Activated CD4-positive, alpha-beta T cell treated with anti-CD3 and anti-CD28 coated beads, Interleukin-2, amount 50 U/mL, for 1 hour (primary cell): Measurements from ENCODE around the gene RNF141.

Source experiments
- DNase-seq: peaks from one replicate; pipeline ENCODE4 v3.0.0-alpha.2; 2020

RNF141 gene

DNA sequence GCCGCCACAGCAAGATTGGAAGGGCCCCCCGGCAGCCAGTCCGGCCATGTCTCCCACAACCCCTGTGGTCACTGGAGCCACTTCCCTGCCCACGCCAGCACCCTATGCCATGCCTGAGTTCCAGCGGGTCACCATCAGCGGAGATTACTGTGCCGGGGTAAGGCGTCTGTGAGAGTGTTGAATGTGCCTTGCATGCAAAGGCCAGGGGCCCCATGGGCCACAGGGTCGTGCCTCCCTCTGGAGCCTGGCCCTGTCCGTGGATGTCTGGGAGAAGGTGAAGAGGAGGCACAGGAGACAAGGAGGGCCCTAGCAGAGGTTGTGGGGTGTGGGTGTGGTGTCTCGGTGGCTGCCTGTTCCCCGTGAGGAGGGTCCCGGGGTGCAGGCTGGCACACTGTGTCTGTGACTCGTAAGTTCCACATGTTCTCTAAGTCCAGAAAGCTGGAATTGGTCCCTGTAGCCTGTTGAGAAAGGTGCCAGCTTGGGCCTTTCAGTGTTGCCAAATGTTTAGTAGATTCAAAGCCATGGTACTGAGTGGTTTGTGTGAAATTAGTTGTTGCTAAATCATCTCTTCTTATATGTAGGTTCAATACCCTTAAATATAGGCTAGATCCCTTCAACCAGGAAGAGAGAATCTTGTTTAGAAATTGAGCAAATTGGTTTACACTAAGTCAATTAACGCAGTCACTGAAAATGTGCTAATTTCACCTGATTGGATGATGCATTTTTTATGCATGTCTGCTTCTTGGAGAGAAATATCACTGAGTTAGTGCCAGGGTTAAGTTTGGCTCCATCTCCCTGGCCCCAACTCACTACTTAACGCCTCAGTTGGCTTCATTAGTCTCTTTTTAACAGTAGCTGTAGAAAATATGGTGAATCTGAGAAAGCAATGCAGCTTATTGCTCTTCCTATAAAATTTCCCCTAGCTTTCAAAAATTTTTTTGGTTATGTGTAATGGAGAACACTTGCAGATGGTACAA is 62.1 kb downstream of the RNF141 start:
- DNase-seq = no peak

DNA sequence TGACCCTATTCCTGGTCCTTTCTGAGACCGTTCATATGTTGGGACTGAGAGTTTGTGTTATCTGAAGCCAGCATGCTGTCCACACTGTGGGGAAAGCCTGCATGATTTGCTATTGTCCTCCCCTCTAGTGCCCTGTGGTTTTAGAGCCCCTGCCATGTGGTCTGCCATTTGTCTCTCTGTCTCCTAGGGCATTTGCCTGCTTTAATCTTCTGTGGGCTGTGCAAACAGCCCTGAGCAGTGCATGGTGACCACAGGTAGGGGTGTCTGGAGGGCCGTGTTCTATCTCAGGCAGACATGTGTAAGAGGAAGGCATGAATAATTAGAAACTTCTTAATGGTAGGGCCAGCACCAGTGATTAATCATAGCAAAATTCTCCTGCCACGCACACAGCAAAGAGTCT is 62.9 kb downstream of the RNF141 start:
- no peak for DNase-seq

DNA sequence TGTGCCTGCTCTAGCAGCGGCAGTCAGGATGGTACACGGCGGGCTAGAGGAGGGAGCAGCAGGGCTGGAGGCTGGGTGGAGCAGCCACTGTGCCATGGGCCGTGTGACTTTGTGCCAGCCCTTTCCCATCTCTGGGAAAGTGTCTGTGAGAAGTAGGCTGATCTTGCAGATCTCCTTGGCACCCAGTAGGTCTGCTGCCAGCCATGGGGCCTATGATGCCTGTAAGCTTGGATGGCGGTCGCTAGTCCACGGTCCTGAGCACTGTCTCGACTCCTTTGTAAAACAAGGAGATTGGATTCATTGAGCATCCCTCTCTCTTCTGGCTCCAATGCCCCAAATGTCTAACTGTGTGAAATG is 63.3 kb downstream of the RNF141 start:
- no peak for DNase-seq

DNA sequence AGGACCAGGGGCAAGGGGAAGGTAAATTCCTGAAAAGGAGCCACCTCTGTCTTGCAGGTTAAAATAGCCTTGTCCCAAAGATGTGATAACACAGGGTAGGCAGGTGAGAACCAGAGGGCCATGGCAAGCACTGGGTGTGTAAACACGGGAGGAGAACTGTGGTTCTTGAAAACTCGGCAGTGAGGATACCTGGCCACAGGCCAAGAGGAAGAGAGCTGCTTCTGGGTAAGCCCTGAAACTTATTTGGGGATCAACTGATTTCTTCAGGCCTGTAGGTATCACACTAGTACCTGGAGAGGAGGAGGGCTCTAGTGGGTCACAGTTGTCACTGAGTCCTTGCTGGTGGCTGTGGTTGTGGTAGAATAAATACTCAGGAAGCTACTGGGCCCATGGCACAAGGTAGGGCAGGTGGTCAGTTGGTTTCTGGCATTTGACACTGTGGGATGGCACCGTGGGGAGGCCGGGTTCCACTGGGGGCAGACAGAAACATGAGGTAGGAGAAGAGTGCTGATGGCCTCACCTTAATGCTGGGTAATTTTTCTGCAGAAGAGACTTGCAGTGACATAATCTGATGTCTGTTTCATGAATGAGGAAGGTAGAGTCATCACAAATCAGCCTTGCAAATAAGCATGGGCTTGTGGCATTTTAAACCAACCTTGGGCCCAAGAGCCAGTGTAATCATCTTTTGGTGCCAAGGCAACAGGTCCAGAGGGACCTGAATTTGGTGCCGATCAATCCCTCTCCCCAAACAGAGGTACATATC is 63.9 kb downstream of the RNF141 start:
- DNase-seq = no peak

DNA sequence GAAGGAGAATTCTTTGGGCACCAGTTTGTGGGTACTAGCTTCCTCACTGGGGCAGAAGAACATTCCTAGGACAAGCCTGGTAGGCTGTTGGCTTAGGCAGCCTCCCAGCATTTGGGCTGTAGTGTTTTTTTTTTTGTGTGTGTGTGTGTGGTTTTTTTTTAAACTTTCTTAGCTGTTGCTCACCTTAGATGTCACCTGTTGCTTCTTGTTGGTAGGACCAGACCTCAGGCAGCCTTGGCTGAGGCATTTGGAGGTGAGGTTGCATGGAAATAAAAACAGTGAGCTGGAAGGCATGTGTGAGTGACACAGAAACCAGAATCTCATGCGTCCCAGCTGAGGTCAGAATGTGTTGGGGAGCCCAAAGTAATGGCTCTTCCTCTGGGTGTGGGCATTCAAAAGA is 64.6 kb downstream of the RNF141 start:
- no peak for DNase-seq

DNA sequence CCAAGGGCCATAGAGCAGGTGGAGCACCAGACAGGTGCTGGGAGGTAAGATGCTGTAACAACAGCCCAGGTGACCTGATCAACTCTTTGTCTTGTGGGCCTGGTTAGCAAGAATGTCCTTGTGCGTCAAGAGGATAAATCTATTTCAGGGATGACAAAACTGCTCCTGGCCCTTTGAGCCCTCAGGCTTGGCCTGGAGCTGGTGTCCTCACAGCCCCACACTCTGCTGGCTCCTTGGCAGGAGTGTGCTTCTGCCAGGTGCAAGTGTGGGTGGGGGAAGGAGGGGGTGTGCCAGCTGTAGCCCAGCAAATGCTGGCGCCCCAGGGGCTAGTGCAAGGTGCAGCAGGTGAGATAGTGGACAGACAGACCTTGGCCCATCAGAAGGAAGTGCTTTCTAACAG is 66.4 kb downstream of the RNF141 start:
- no peak for DNase-seq

DNA sequence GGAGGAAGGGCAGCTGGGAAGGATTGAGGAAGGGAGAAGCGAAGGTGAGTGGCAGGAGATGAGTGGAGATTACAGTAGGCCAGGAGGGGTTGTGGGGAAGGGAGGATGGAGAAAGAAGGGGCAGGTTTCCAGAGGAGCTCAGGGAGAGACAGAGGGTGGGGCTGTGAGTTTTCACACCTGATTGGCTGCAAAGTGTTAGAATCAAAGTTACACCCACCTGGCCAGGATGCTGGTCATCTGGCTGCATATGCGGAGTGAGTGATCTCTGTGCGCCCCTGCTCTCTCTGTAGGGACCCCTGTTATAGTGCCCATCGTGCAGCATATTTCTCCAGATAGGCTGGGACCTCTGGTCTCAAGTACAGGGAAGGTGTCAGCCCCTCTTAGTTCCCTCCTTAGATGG is 67.6 kb downstream of the RNF141 start:
- DNase-seq = no peak

DNA sequence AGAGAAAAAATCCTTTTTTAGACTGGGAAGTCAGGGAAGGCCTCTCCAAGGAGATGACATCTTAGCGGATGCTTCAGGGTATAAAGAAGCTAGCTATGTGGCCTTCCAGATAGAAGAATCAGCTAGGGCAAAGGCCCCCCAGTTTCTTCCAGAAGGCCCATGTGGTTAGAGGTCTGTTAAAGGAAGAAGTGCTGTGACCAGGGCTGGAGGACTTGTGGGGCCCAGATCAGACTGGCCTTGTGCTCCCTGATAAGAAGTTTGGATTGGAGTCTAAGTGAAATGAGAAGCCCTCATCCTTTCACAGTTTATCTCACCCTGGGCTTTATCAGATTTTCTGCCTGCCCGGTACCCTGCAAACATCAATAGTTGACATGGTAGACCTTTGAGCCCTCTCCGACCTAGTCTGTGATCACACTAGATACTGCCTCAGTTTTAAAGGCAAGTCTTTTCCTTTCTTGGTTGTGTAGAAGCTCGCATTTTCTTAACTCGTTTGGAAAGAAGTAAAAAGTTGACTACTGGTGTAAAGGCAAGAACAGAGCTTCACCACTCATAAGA is 78.2 kb downstream of the RNF141 start:
- DNase-seq = no peak
